GM21447 (cell line): Measurements from ENCODE around the gene FLT3.
"Not testable (repeated sequence)": the region's sequence is repeated elsewhere in the genome, so short reads cannot be mapped to it uniquely, and the experiment has no call there.

ENCODE experiments used
- ATAC-seq: cut with Tn5 transposase; IDR thresholded peaks from one replicate; pipeline ENCODE4 v1.9.1; 2021; ENCODE audit not compliant: unreplicated experiment

FLT3 gene

GRCh38 chr13:28046981-28047380 is 53.4 kb downstream of the FLT3 start:
- no peak for ATAC-seq

- ATAC-seq, result no peak
These were observed 54.5 kb downstream of the FLT3 start for GRCh38 chr13:28045861-28046260.

GRCh38 chr13:28044608-28045007 is 55.8 kb downstream of the FLT3 start:
- no peak for ATAC-seq

GRCh38 chr13:28043224-28043623 is 57.2 kb downstream of the FLT3 start:
- no peak for ATAC-seq

GRCh38 chr13:28041501-28041900 is 58.9 kb downstream of the FLT3 start:
- no peak for ATAC-seq

- no peak for ATAC-seq
These were observed 59.3 kb downstream of the FLT3 start for GRCh38 chr13:28041031-28041461.

GRCh38 chr13:28037399-28037798 is 63.0 kb downstream of the FLT3 start:
- no peak for ATAC-seq

- ATAC-seq, result no peak
These were observed 65.1 kb downstream of the FLT3 start for GRCh38 chr13:28035146-28035782.

- no peak for ATAC-seq
These were observed 66.3 kb downstream of the FLT3 start for GRCh38 chr13:28033894-28034655.

GRCh38 chr13:28032438-28032837 is 67.9 kb downstream of the FLT3 start:
- ATAC-seq, result not testable (repeated sequence)

- ATAC-seq, result no peak
These were observed 68.5 kb downstream of the FLT3 start for GRCh38 chr13:28031896-28032288.

- ATAC-seq, result no peak
These were observed 69.0 kb downstream of the FLT3 start for GRCh38 chr13:28031220-28031895.

- no peak for ATAC-seq
These were observed 72.6 kb downstream of the FLT3 start for GRCh38 chr13:28027607-28028364.

GRCh38 chr13:28027071-28027470 is 73.3 kb downstream of the FLT3 start:
- ATAC-seq, result no peak

GRCh38 chr13:28026508-28026907 is 73.9 kb downstream of the FLT3 start:
- ATAC-seq, result no peak

GRCh38 chr13:28022848-28023518 is 77.4 kb downstream of the FLT3 start:
- ATAC-seq, result no peak

GRCh38 chr13:28014301-28014700 is 86.1 kb downstream of the FLT3 start:
- ATAC-seq, result no peak

GRCh38 chr13:28013482-28013881 is 86.9 kb downstream of the FLT3 start:
- ATAC-seq, result no peak

GRCh38 chr13:28012896-28013295 is 87.5 kb downstream of the FLT3 start:
- ATAC-seq, result peak; percentile 91

GRCh38 chr13:28012383-28012782 is 88.0 kb downstream of the FLT3 start:
- peak; percentile 2 for ATAC-seq

GRCh38 chr13:28010046-28010445 is 90.3 kb downstream of the FLT3 start:
- ATAC-seq, result no peak
